NB4 (cell line): ENCODE results near the gene OAT.

ENCODE experiments used
- DNase-seq: peaks from one replicate; pipeline ENCODE4 v3.0.0; 2010; ENCODE audit warnings: low read depth
- H3K4me3 ChIP-seq: one replicate; pipeline ENCODE4 v1.5.1; 2011; ENCODE audit warnings: mild to moderate bottlenecking, low read depth, low read length, moderate library complexity
- MAX ChIP-seq: IDR thresholded peaks from 2 replicates; pipeline ENCODE4 v1.6.1; 2011; ENCODE audit warnings: low read depth, low read length
- MYC ChIP-seq: IDR thresholded peaks from 2 replicates; pipeline ENCODE4 v1.6.1; 2011; ENCODE audit warnings: low read depth, low read length
- POLR2A ChIP-seq: IDR thresholded peaks from 2 replicates; pipeline ENCODE4 v1.6.1; 2011; ENCODE audit warnings: mild to moderate bottlenecking; ENCODE audit not compliant: insufficient read length; ENCODE audit errors: extremely low read depth
- TF ChIP-seq, protein P1 (sequence below): IDR thresholded peaks from one replicate; pipeline ENCODE4 v1.5.1; 2012; ENCODE audit warnings: low read depth, low read length

OAT gene

GRCh38 chr10:124417895-124418725 lies 613 bp downstream of the OAT start:
- peak; percentile 33 for DNase-seq
- TF ChIP-seq MYC (no peak), MAX (no peak), POLR2A (no peak)
- TF ChIP-seq, protein P1, sequence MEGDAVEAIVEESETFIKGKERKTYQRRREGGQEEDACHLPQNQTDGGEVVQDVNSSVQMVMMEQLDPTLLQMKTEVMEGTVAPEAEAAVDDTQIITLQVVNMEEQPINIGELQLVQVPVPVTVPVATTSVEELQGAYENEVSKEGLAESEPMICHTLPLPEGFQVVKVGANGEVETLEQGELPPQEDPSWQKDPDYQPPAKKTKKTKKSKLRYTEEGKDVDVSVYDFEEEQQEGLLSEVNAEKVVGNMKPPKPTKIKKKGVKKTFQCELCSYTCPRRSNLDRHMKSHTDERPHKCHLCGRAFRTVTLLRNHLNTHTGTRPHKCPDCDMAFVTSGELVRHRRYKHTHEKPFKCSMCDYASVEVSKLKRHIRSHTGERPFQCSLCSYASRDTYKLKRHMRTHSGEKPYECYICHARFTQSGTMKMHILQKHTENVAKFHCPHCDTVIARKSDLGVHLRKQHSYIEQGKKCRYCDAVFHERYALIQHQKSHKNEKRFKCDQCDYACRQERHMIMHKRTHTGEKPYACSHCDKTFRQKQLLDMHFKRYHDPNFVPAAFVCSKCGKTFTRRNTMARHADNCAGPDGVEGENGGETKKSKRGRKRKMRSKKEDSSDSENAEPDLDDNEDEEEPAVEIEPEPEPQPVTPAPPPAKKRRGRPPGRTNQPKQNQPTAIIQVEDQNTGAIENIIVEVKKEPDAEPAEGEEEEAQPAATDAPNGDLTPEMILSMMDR, result no peak
- H3K4me3 ChIP-seq, result peak overlapping the region; percentile 16

DNA sequence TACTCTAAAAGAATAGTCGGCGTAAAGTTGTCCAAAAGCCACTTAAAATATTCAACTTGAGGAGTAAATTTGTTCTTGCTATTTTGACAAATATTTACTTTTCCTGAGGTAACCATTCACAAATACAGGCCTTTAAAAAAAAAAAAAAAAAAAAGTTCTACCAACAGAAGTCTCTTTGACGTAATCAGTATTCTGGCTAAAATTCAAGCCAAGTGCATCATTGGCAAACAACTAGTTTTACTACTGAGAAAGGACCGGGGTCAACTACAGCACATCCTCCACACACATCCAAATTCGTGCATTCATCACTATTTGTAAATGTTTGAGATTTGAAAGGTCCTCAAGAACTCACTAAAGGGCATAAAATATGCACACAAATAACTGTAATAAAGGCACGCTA lies 2.0 kb downstream of the OAT start:
- H3K4me3 ChIP-seq, result no peak overlapping the region
- TF ChIP-seq MAX, result no peak
- TF ChIP-seq, protein P1, result no peak
- TF ChIP-seq MYC, result no peak
- TF ChIP-seq POLR2A, result no peak

DNA sequence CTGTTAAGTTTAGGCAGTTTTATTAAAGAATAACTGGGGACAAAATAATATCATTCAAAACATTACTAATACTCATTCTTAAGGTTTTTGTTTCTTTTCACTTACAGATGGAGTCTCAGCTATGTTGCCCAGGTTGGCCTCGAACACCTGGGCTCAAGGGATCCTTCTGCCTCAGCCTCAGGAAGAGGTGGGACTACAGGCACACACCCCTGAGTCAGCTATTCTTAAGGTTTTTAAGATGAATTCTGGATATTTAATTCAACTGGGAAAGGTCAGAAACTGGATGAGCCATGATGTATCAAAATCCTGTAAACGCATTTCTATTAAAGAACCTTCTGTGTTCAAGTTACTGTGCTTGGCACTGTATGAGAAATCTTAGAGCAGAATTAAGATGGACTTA lies 3.5 kb downstream of the OAT start:
- TF ChIP-seq POLR2A, result no peak
- TF ChIP-seq MAX, result no peak
- no peak for TF ChIP-seq MYC
- TF ChIP-seq, protein P1, result no peak
- H3K4me3 ChIP-seq, result no peak overlapping the region
- DNase-seq, result no peak

More for the DNA sequence above, 2.0 kb downstream of the OAT start:
- DNase-seq, result no peak

GRCh38 chr10:124414076-124414475 lies 4.6 kb downstream of the OAT start:
- no peak overlapping the region for H3K4me3 ChIP-seq
- TF ChIP-seq MYC, result no peak
- no peak for TF ChIP-seq MAX
- no peak for TF ChIP-seq POLR2A
- TF ChIP-seq, protein P1, result no peak
- DNase-seq, result no peak

DNA sequence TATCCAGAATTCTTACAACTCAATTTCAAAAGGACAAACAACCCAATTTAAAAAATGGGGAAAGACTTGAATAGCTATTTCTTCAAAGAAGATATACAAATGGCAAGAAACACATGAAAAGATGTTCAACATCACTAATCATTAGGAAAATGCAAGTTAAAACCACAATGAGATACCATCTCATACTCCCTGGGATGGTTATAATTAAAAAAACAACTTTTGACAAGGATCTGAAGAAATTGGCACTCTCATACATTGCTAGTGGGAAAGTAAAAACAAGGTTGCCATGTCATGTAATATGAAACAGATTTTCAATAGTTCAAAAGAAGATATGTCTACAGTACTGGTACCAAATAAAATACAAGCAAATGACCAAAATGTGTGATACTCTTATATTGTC lies 9.0 kb downstream of the OAT start:
- DNase-seq, result no peak
- no peak overlapping the region for H3K4me3 ChIP-seq
- TF ChIP-seq, protein P1, result no peak
- no peak for TF ChIP-seq MYC
- no peak for TF ChIP-seq MAX
